Measurements from ENCODE around the gene CTIF. TPM values are rescaled to one million over a fixed set of nuclear protein-coding genes. Genes with fewer than 3 reads are reported as not detected.

The CTIF gene
- total RNA-seq, 1 experiment from 2014 or later, result 26.5 TPM

- Histone ChIP-seq H3K9me3 (ENCODE audit: control insufficient read depth, insufficient read depth, low read depth, low read length) (no peaks in the 10 kb centered on the region), H3K27ac (ENCODE audit: low read length) (no peak overlapping the region), H3K27me3 (ENCODE audit: control insufficient read depth, insufficient read depth, low read length) (peaks cover 2% of the 10 kb centered on the region; the same call in 1 of the 2 replicates), H3K36me3 (ENCODE audit: control insufficient read depth, insufficient read depth, low read length) (no peaks in the 10 kb centered on the region), H3K4me1 (ENCODE audit: control insufficient read depth, insufficient read depth, low read length) (no peaks in the 10 kb centered on the region), H3K4me3 (ENCODE audit: low read depth in 2 of 2, low read length in 2 of 2) (no peak overlapping the region)
- no peak for TF ChIP-seq REST (IDR thresholded peaks at IDR 0.05; ENCODE audit: insufficient read depth in 1 of 2, low read depth in 2 of 2, low read length in 1 of 2)
- TF ChIP-seq SIN3A (IDR thresholded peaks at IDR 0.05; ENCODE audit: borderline replicate concordance, insufficient read depth, low read depth, low read length), result no peak
- no peak for TF ChIP-seq TCF7L2 (IDR thresholded peaks at IDR 0.05; ENCODE audit: low read depth, low read length)
- no peak for TF ChIP-seq POLR2AphosphoS5 (IDR thresholded peaks at IDR 0.05; ENCODE audit: low read depth, low read length)
- no peak for TF ChIP-seq CTCF (IDR thresholded peaks at IDR 0.05)
- intact Hi-C loops (cut with micrococcal nuclease; ENCODE audit: unreplicated experiment), result no loop called here
- in situ Hi-C loops (cut with HindIII; ENCODE audit: low pct_unique_long_range_greater_than_20kb, low sequenced_read_pairs), result no loop called here
- DNase-seq (ENCODE audit: low read depth, low spot score) (no peak), ATAC-seq (no peak)
- CTCF ChIA-PET, result no interaction called here
- POLR2A ChIA-PET, result no interaction called here
- no TSS peak for BruUV-seq (replicated peaks)
These were observed 6.9 kb upstream of the CTIF start for GRCh38 chr18:48531908-48532307.

- ChIA-PET POLR2A (no interaction called here), CTCF (no interaction called here)
- BruUV-seq (replicated peaks), result no TSS peak
- Histone ChIP-seq H3K4me1 (ENCODE audit: control insufficient read depth, insufficient read depth, low read length) (no peaks in the 10 kb centered on the region; the same call in 1 of the 2 replicates), H3K9me3 (ENCODE audit: control insufficient read depth, insufficient read depth, low read depth, low read length) (no peaks in the 10 kb centered on the region), H3K4me3 (ENCODE audit: low read depth in 2 of 2, low read length in 2 of 2) (no peak overlapping the region), H3K27ac (ENCODE audit: low read length) (no peak overlapping the region), H3K27me3 (ENCODE audit: control insufficient read depth, insufficient read depth, low read length) (peaks cover 2% of the 10 kb centered on the region; the same call in 1 of the 2 replicates), H3K36me3 (ENCODE audit: control insufficient read depth, insufficient read depth, low read length) (no peaks in the 10 kb centered on the region)
- intact Hi-C loops (cut with micrococcal nuclease; ENCODE audit: unreplicated experiment), result no loop called here
- TF ChIP-seq REST (IDR thresholded peaks at IDR 0.05; ENCODE audit: insufficient read depth in 1 of 2, low read depth in 2 of 2, low read length in 1 of 2), result no peak
- DNase-seq (ENCODE audit: low read depth, low spot score) (no peak), ATAC-seq (no peak)
- in situ Hi-C loops (cut with HindIII; ENCODE audit: low pct_unique_long_range_greater_than_20kb, low sequenced_read_pairs), result no loop called here
These were observed 5.3 kb upstream of the CTIF start for GRCh38 chr18:48533340-48534070.
